Measurements from ENCODE around the gene DEPDC5. TPM values are rescaled to one million over a fixed set of nuclear protein-coding genes. Genes with fewer than 3 reads are reported as not detected.
A peak's percentile ranks its signal among the peaks of the same experiment; 100 is the strongest.

DEPDC5 gene
- total and polyA plus RNA-seq, 2 donors (not counting 1 experiment from before 2014, with no cell fraction given): 35.5 to 124 TPM

- intact Hi-C loops (cut with micrococcal nuclease): no loop called here
- Histone ChIP-seq H3K27me3 (replicated peaks in 1 of 4; ENCODE audit: control extremely low read depth in 1 of 4, control insufficient read depth in 3 of 4, insufficient read depth in 4 of 4, low read length in 3 of 4) (no peaks in the 10 kb centered on the region), H3K4me2 (replicated peaks; ENCODE audit: low read depth, low read length, poor library complexity, severe bottlenecking) (no peak overlapping the region), H3K4me3 (ENCODE audit: control extremely low read depth in 1 of 5, extremely low read depth in 1 of 5, insufficient read depth in 1 of 5, low read depth in 2 of 5, low read length in 4 of 5) (no peak overlapping the region), H3K27ac (ENCODE audit: low read length in 2 of 2) (no peak overlapping the region), H3K9ac (ENCODE audit: low read length) (no peak overlapping the region), H3K79me2 (ENCODE audit: control insufficient read depth, insufficient read depth, low read length) (no peaks in the 10 kb centered on the region), H3K36me3 (replicated peaks in 1 of 2; ENCODE audit: control extremely low read depth in 1 of 2, control insufficient read depth in 1 of 2, extremely low read depth in 1 of 2, insufficient read depth in 2 of 2, low read length in 1 of 2) (peaks cover 7 to 91% of the 10 kb centered on the region in 2 experiments), H3K4me1 (ENCODE audit: control insufficient read depth in 2 of 2, insufficient read depth in 2 of 2, low read length in 2 of 2) (peaks cover 0 to 12% of the 10 kb centered on the region in 2 donors), H2AFZ (ENCODE audit: insufficient read depth, low read depth, low read length, poor library complexity, severe bottlenecking) (no peak overlapping the region), H4K20me1 (ENCODE audit: control insufficient read depth, insufficient read depth, low read length, poor library complexity, severe bottlenecking) (no peaks in the 10 kb centered on the region), H3K9me3 (ENCODE audit: control extremely low read depth in 1 of 3, control insufficient read depth in 2 of 3, insufficient read depth in 1 of 3, low read length in 2 of 3) (no peaks in the 10 kb centered on the region)
- ATAC-seq (ENCODE audit: low read depth): no peak
- TF ChIP-seq EZH2 (IDR thresholded peaks at IDR 0.05; ENCODE audit: borderline replicate concordance, insufficient read depth, low read depth, low read length, poor library complexity, severe bottlenecking): no peak
- peak; percentile 29 for TF ChIP-seq CTCF (IDR thresholded peaks at IDR 0.05)
- WGBS (ENCODE audit: insufficient coverage): 71% methylated on average over 4 of the region's 6 CpGs
- Mint-ChIP-seq H3K4me1 (peaks cover 10% of the 10 kb centered on the region), H3K4me3 (no peak overlapping the region), H3K27ac (peak overlapping the region; percentile 13), H3K27me3 (no peaks in the 10 kb centered on the region), H3K9me3 (ENCODE audit: insufficient read depth) (no peaks in the 10 kb centered on the region)
- POLR2A ChIA-PET: no interaction called here
- DNase-seq: no peak
- CTCF ChIA-PET: interaction anchor here (0.7 to 1.3 kb wide), 2 partner anchors 12 to 90 kb away, joined by 3 to 4 read pairs; no protein-coding TSS in a partner anchor
These were observed 92.6 kb downstream of the DEPDC5 start for GRCh38 chr22:31846161-31847115.

- DNase-seq (no peak), ATAC-seq (ENCODE audit: low read depth) (no peak)
- H2AFZ ChIP-seq (ENCODE audit: insufficient read depth, low read depth, low read length, poor library complexity, severe bottlenecking): no peak overlapping the region
- intact Hi-C loops (cut with micrococcal nuclease): no loop called here
- no peaks in the 10 kb centered on the region for H3K9me3 Mint-ChIP-seq (ENCODE audit: insufficient read depth)
- H3K4me1 Mint-ChIP-seq: peaks cover 10% of the 10 kb centered on the region
- TF ChIP-seq CTCF (IDR thresholded peaks at IDR 0.05): no peak
- no peak for TF ChIP-seq EZH2 (IDR thresholded peaks at IDR 0.05; ENCODE audit: borderline replicate concordance, insufficient read depth, low read depth, low read length, poor library complexity, severe bottlenecking)
- H3K27ac ChIP-seq (ENCODE audit: low read length in 2 of 2): no peak overlapping the region
- H3K9me3 ChIP-seq (ENCODE audit: control extremely low read depth in 1 of 3, control insufficient read depth in 2 of 3, insufficient read depth in 1 of 3, low read length in 2 of 3): no peaks in the 10 kb centered on the region
- H3K27me3 Mint-ChIP-seq: no peaks in the 10 kb centered on the region
- 100% methylated on average over 1 of the region's 1 CpG for WGBS (ENCODE audit: insufficient coverage)
- H3K9ac ChIP-seq (ENCODE audit: low read length): no peak overlapping the region
- peaks cover 0 to 12% of the 10 kb centered on the region in 2 donors for H3K4me1 ChIP-seq (ENCODE audit: control insufficient read depth in 2 of 2, insufficient read depth in 2 of 2, low read length in 2 of 2)
- CTCF ChIA-PET: interaction anchor here (0.6 kb wide), 1 partner anchor 565 kb away, joined by 5 read pairs; no protein-coding TSS in a partner anchor
- peaks cover 7 to 87% of the 10 kb centered on the region in 2 experiments for H3K36me3 ChIP-seq (replicated peaks in 1 of 2; ENCODE audit: control extremely low read depth in 1 of 2, control insufficient read depth in 1 of 2, extremely low read depth in 1 of 2, insufficient read depth in 2 of 2, low read length in 1 of 2)
- no peak overlapping the region for H3K4me3 Mint-ChIP-seq
- H4K20me1 ChIP-seq (ENCODE audit: control insufficient read depth, insufficient read depth, low read length, poor library complexity, severe bottlenecking): no peaks in the 10 kb centered on the region
- POLR2A ChIA-PET: no interaction called here
- H3K79me2 ChIP-seq (ENCODE audit: control insufficient read depth, insufficient read depth, low read length): no peaks in the 10 kb centered on the region
- H3K4me3 ChIP-seq (ENCODE audit: control extremely low read depth in 1 of 5, extremely low read depth in 1 of 5, insufficient read depth in 1 of 5, low read depth in 2 of 5, low read length in 4 of 5): no peak overlapping the region
- no peak overlapping the region for H3K4me2 ChIP-seq (replicated peaks; ENCODE audit: low read depth, low read length, poor library complexity, severe bottlenecking)
- no peaks in the 10 kb centered on the region for H3K27me3 ChIP-seq (replicated peaks in 1 of 4; ENCODE audit: control extremely low read depth in 1 of 4, control insufficient read depth in 3 of 4, insufficient read depth in 4 of 4, low read length in 3 of 4)
- H3K27ac Mint-ChIP-seq: no peak overlapping the region
These were observed 94.6 kb downstream of the DEPDC5 start for GRCh38 chr22:31848411-31848810.

Data from B cell (primary cell).